Mucosa of descending colon (tissue), 3 donors: ENCODE data around the gene LAMA3. TPM values are rescaled to one million over a fixed set of nuclear protein-coding genes. Genes with fewer than 3 reads are reported as not detected.

Experiments used
- ATAC-seq: fragments of 200-7000 bp; cut with Tn5 transposase; one replicate; pipeline ENCODE4 v1.9.1; 2020; ENCODE audit warnings: mild to moderate bottlenecking, moderate library complexity
- DNase-seq, 3 donors: peaks; one replicate each; pipeline ENCODE4 v3.0.0-alpha.2; 2020
- H3K36me3 ChIP-seq: fragments of 200-600 bp; one replicate; pipeline ENCODE4 v1.8.0; 2021; ENCODE audit warnings: low read depth, mild to moderate bottlenecking
- H3K4me1 ChIP-seq: fragments of 200-600 bp; one replicate; pipeline ENCODE4 v1.8.0; 2021; ENCODE audit warnings: low read depth, mild to moderate bottlenecking
- H3K4me3 ChIP-seq: fragments of 200-600 bp; one replicate; pipeline ENCODE4 v1.8.0; 2021; ENCODE audit warnings: mild to moderate bottlenecking
- H3K9me3 ChIP-seq: fragments of 200-600 bp; one replicate; pipeline ENCODE4 v1.8.0; 2021; ENCODE audit warnings: mild to moderate bottlenecking
- CTCF ChIP-seq: fragments of 200-600 bp; IDR thresholded peaks from one replicate; pipeline ENCODE4 v1.8.0; 2022; ENCODE audit warnings: antibody characterized with exemption, mild to moderate bottlenecking
- intact Hi-C, 2 donors: fragments of 100-400 bp; cut with DNase I in 1 of 2; cut with micrococcal nuclease in 1 of 2; formaldehyde crosslinking; loops; one replicate each; pipeline versions ENCODE4 v1.11.0 to v1.11.1; 2022; cut with DNase I, micrococcal nuclease
- long read RNA-seq, 2 donors: library from polyadenylated mRNA; unstranded; transcript quantifications; one replicate each; pipeline ENCODE4 v2.0.0, GENCODE V29; 2019 to 2021
- total RNA-seq, 3 donors: library from RNA; stranded (reverse); fragmentation: NEBNext Ultra II Directional in 2 of 3; extraction: Animal tissue kit (Norgen Biotek cat#: 25700) in 2 of 3; gene quantifications; one replicate each; pipeline versions ENCODE4 v1.2.1 to v1.2.4, GENCODE V29; 2021 to 2023
- donor health status: DM: no; HTN: no; CAD: no; lungs with moderate emphysema.
- donor health status: DM: no; HTN: no; CAD: no.
- donor health status: DM: no; HTN: yes; CAD: no.

Gene LAMA3
- total RNA-seq = 10 to 100 TPM; 29.0 to 62.0 (median 49.0) TPM
- long read RNA-seq, donor 1, full-length matches to known transcripts = 9 of 17 reads
- long read RNA-seq, donor 1, partial matches to known transcripts = 4 of 17 reads
- long read RNA-seq, donor 1, other reads (novel, unspliced or antisense) = 4 of 17 reads
- long read RNA-seq, donor 2, full-length matches to known transcripts = 2 of 12 reads
- long read RNA-seq, donor 2, partial matches to known transcripts = 10 of 12 reads
- long read RNA-seq, donor 2, other reads (novel, unspliced or antisense) = 0 of 12 reads

GRCh38 chr18:23689031-23689615 is at the start of gene LAMA3:
Gene LAMA3 (plus strand): TSS chr18:23689453. CDS start chr18:23689684, 231 bp downstream.
- ATAC-seq (peak; percentile 89), DNase-seq (peak; percentile 63 to 78 (median 69))
- H3K9me3 ChIP-seq = no peaks in the 10 kb centered on the region
- H3K4me3 ChIP-seq = no peak within 1 kb of the TSS
- H3K4me1 ChIP-seq = peaks cover 20% of the 10 kb centered on the region
- TF ChIP-seq CTCF = no peak
- intact Hi-C loops = no loop called here
- H3K36me3 ChIP-seq = no peaks in the 10 kb centered on the region

GRCh38 chr18:23640052-23640451 is 49.2 kb upstream of the LAMA3 start:
- ATAC-seq (no peak), DNase-seq (no peak)
- Histone ChIP-seq H3K9me3 (no peaks in the 10 kb centered on the region), H3K4me1 (no peaks in the 10 kb centered on the region), H3K4me3 (no peak overlapping the region), H3K36me3 (no peaks in the 10 kb centered on the region)
- no peak for TF ChIP-seq CTCF
- intact Hi-C loops = no loop called here

GRCh38 chr18:23641143-23641720 is 48.0 kb upstream of the LAMA3 start:
- ATAC-seq (no peak), DNase-seq (no peak)
- Histone ChIP-seq H3K36me3 (no peaks in the 10 kb centered on the region), H3K9me3 (no peaks in the 10 kb centered on the region), H3K4me1 (no peaks in the 10 kb centered on the region), H3K4me3 (no peak overlapping the region)
- TF ChIP-seq CTCF = no peak
- intact Hi-C loops = no loop called here

GRCh38 chr18:23641937-23642666 is 47.2 kb upstream of the LAMA3 start:
- no peak overlapping the region for H3K4me3 ChIP-seq
- intact Hi-C loops = no loop called here
- DNase-seq = no peak
- no peaks in the 10 kb centered on the region for H3K9me3 ChIP-seq
- no peaks in the 10 kb centered on the region for H3K4me1 ChIP-seq
- ATAC-seq = no peak
- TF ChIP-seq CTCF = no peak
- no peaks in the 10 kb centered on the region for H3K36me3 ChIP-seq

- Histone ChIP-seq H3K4me1 (no peaks in the 10 kb centered on the region), H3K4me3 (no peak overlapping the region), H3K36me3 (no peaks in the 10 kb centered on the region), H3K9me3 (no peaks in the 10 kb centered on the region)
- ATAC-seq (no peak), DNase-seq (no peak)
- intact Hi-C loops = no loop called here
- TF ChIP-seq CTCF = no peak
Observed at GRCh38 chr18:23643815-23644490, 45.3 kb upstream of the LAMA3 start.
